Stimulated activated CD4-positive, alpha-beta T cell treated with anti-CD3 and anti-CD28 coated beads, TNF-alpha, amount 100 ng/mL, for 1 hour (primary cell): ENCODE measurements around the gene CPLANE1.

Experiments
- DNase-seq, 3 donors: peaks; one replicate each; pipeline ENCODE4 v3.0.0-alpha.2; 2020; ENCODE audit warnings: low read depth in 3 of 3, low spot score in 1 of 3

Gene CPLANE1

GRCh38 chr5:37071487-37071886 is 177.7 kb downstream of the CPLANE1 start:
- no peak for DNase-seq

- no peak for DNase-seq
These were observed 184.7 kb downstream of the CPLANE1 start for GRCh38 chr5:37064442-37064841.

GRCh38 chr5:37063739-37064138 is 185.4 kb downstream of the CPLANE1 start:
- DNase-seq = no peak

GRCh38 chr5:37060030-37060429 is 189.1 kb downstream of the CPLANE1 start:
- no peak for DNase-seq

GRCh38 chr5:37056762-37057161 is 192.4 kb downstream of the CPLANE1 start:
- DNase-seq = no peak
